Right lobe of liver (tissue), 6 donors: ENCODE results near the gene TAMM41. TPM values are rescaled to one million over a fixed set of nuclear protein-coding genes. Genes with fewer than 3 reads are reported as not detected.

Source experiments
- ATAC-seq, 4 donors: fragments of 200-7000 bp; cut with Tn5 transposase; one replicate each; pipeline ENCODE4 v1.9.1; 2020; ENCODE audit warnings: mild to moderate bottlenecking in 4 of 4, moderate library complexity in 4 of 4
- DNase-seq, 3 donors: peaks; one replicate each; pipeline ENCODE4 v3.0.0-alpha.2; 2020
- H3K27ac ChIP-seq, 3 donors: fragments of 200-600 bp; one replicate each; pipeline ENCODE4 v1.8.0; 2022
- H3K27me3 ChIP-seq, 2 donors: fragments of 200-600 bp; one replicate each; pipeline ENCODE4 v1.8.0; 2022
- H3K36me3 ChIP-seq, 4 donors: fragments of 200-600 bp; sonication (generic) in 1 of 4; one replicate each; pipeline versions ENCODE4 v1.5.1 to v1.8.0; 2017 to 2022; ENCODE audit warnings: control low read depth in 1 of 4
- H3K4me1 ChIP-seq, 4 donors: fragments of 200-600 bp; sonication (generic) in 1 of 4; one replicate each; pipeline versions ENCODE4 v1.5.1 to v1.8.0; 2017 to 2022; ENCODE audit warnings: control low read depth in 1 of 4
- H3K4me3 ChIP-seq, 3 donors: fragments of 200-600 bp; one replicate each; pipeline ENCODE4 v1.8.0; 2022
- H3K9me3 ChIP-seq, 4 donors: fragments of 200-600 bp; sonication (generic) in 1 of 4; one replicate each; pipeline versions ENCODE4 v1.5.1 to v1.8.0; 2017 to 2022; ENCODE audit warnings: control low read depth in 1 of 4
- POLR2A ChIP-seq: fragments of 450-650 bp; IDR thresholded peaks from one replicate; pipeline ENCODE4 v1.6.1; 2017; ENCODE audit warnings: antibody characterized with exemption, mild to moderate bottlenecking
- WGBS: methylation state at CpG from one replicate; pipeline ENCODE4 v1.1.6; 2018; ENCODE audit warnings: low coverage, low lambda C conversion rate; ENCODE audit not compliant: insufficient coverage; ENCODE audit errors: missing lambda C conversion rate; 5-methylcytosine and 5-hydroxymethylcytosine counted together
- intact Hi-C, 2 donors: fragments of 100-400 bp; cut with DNase I; formaldehyde crosslinking; loops; one replicate each; pipeline versions ENCODE4 v1.11.2 to v1.14.1; 2022
- total RNA-seq, 6 experiments: library from RNA; depleted of rRNA in 2 of 6; stranded (reverse); fragments of >200 nt in 2 of 6; fragmentation: NEBNext Ultra II Directional in 3 of 6; extraction: Animal tissue kit (Norgen Biotek cat#: 25700) in 3 of 6; gene quantifications; one replicate each; pipeline versions ENCODE4 v1.1.0 to v1.2.4, GENCODE V29; 2016 to 2023
- TF ChIP-seq, protein P1 (sequence below), 4 donors: fragments of 200-600 bp in 3 of 4; fragments of 450-650 bp in 1 of 4; IDR thresholded peaks; one replicate each; pipeline versions ENCODE4 v1.5.1 to v1.8.0; 2016 to 2022; ENCODE audit warnings: antibody characterized with exemption in 4 of 4, mild to moderate bottlenecking in 2 of 4
- donor health status: DM: no; HTN: yes; CAD: no.
- donor health status: DM: no; HTN: no; CAD: no.
- donor health status: DM: no; HTN: no; CAD: no.
- donor health status: DM: no; HTN: yes; CAD: no.
- donor health status: DM: no; HTN: yes; CAD: no.

TAMM41 gene
- total RNA-seq, 6 experiments from 2014 or later = 4.5 to 8.3 (median 7.0) TPM

DNA sequence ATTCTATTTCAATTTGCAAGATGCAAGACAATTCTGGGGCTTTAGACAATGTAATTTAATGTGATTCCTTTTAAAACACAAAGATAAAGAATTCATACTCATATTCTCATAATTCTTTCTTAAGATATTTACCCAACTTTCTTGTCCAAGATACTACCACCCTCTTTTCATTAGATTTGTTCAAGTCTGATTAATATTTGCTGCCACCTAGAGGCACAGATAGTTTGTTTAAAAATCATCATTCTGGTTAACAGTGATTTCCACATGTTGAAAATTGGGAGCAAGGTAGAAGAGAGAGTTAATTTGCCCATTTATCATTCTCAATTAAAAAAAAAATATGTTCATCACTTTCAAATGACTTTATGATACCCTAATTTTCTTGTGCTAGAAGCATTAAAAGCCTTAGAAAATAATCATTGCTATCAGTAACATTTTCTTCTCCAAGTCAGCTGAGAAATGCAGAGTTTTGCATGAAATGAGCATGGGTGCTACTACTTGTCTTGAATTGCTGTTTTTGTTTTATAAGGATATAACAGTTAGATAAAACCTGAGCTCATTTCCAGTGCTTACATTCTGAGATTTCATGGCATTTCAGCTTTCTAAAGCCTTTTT lies 11.6 kb downstream of the TAMM41 start:
- intact Hi-C loops = no loop called here
- peaks cover 0 to 31% (median 6%) of the 10 kb centered on the region in 4 donors for H3K36me3 ChIP-seq
- H3K4me1 ChIP-seq = peaks cover 0 to 9% (median 3%) of the 10 kb centered on the region in 4 donors
- peak in 2 of 4 donors; percentile 48 to 51 for ATAC-seq
- TF ChIP-seq, protein P1, sequence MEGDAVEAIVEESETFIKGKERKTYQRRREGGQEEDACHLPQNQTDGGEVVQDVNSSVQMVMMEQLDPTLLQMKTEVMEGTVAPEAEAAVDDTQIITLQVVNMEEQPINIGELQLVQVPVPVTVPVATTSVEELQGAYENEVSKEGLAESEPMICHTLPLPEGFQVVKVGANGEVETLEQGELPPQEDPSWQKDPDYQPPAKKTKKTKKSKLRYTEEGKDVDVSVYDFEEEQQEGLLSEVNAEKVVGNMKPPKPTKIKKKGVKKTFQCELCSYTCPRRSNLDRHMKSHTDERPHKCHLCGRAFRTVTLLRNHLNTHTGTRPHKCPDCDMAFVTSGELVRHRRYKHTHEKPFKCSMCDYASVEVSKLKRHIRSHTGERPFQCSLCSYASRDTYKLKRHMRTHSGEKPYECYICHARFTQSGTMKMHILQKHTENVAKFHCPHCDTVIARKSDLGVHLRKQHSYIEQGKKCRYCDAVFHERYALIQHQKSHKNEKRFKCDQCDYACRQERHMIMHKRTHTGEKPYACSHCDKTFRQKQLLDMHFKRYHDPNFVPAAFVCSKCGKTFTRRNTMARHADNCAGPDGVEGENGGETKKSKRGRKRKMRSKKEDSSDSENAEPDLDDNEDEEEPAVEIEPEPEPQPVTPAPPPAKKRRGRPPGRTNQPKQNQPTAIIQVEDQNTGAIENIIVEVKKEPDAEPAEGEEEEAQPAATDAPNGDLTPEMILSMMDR (IDR thresholded peaks at IDR 0.05) = peak; percentile 30 to 58 (median 53)
- no peak for TF ChIP-seq POLR2A
- H3K9me3 ChIP-seq = no peaks in the 10 kb centered on the region
- no peaks in the 10 kb centered on the region for H3K27me3 ChIP-seq
- H3K27ac ChIP-seq = no peak overlapping the region
- no peak for DNase-seq
- no peak overlapping the region for H3K4me3 ChIP-seq

DNA sequence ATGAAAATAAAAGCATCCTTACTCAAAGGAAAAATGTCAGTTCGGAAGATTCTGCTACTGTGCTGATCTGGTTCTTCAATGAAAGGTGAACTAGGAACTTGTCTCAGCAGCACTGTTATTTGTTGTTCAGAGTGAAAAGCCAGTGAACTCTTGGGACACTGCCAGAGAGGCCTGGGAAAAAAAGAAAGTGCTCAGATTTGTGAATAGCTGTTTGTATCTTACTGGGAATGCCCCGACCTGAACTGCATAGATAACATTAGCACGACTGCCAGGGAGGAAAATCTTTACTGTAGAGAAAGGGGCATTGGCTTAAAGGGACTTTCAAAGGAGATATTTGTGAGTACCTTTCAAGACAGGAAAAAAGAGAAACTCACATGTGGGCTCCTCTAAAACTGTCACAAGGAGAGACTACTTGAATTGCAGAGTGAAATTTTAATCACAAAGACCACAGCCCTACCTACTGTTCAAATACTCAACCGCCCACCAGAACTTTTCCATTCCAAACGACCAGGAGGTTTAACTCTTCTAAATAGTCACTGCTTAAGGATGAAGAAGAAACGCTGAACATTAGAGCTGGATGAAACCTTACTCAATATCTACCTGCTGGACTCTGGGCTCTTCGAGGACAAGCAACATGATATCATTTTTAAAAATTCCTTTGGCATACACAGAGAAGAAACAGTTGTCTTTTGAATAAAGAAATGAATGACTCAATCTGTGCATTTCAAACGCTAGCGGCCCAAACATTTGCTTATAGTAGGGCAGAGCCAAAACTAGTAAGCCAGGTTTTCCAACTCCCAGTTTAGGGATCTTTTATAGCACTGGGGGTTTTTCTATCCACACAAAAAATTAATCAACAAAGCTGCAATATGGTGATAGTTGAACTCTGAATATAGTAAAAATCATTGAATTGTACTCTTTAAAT lies 13.4 kb downstream of the TAMM41 start:
- WGBS = 37% methylated on average over 9 of the region's 9 CpGs
- intact Hi-C loops = no loop called here
- Histone ChIP-seq H3K27ac (no peak overlapping the region), H3K36me3 (peaks cover 0 to 39% (median 3%) of the 10 kb centered on the region in 4 donors), H3K27me3 (no peaks in the 10 kb centered on the region), H3K4me3 (no peak overlapping the region), H3K4me1 (peaks cover 0 to 9% (median 3%) of the 10 kb centered on the region in 4 donors), H3K9me3 (no peaks in the 10 kb centered on the region)
- TF ChIP-seq POLR2A = no peak
- TF ChIP-seq, protein P1 (IDR thresholded peaks at IDR 0.05) = no peak
- ATAC-seq = peak; percentile 93 to 97 (median 95)
- peak in 2 of 3 donors; percentile 41 to 81 for DNase-seq

DNA sequence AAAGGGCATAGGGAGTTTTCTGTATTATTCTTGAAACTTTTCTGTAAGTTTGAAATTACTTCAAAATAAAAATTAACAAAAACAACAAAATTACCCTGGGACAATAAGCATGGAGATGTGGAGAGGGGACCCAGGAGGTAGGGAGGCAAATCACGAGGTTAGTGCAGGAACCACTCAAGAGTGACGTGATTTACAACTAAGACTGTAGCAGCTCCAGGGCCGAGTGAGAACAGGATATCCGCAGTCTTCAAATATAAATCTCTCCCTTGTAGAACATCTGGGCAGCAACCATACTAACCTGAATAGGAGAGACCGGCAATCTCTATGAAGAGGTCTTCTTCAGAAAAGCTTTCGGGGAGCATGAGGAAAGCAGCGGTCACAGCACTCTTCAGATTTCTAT lies 17.3 kb downstream of the TAMM41 start:
- ATAC-seq = no peak
- TF ChIP-seq, protein P1 (IDR thresholded peaks at IDR 0.05) = no peak
- no peak for TF ChIP-seq POLR2A
- no peak for DNase-seq
- Histone ChIP-seq H3K36me3 (peaks cover 0 to 44% (median 6%) of the 10 kb centered on the region in 4 donors), H3K4me1 (peaks cover 0 to 9% (median 3%) of the 10 kb centered on the region in 4 donors), H3K9me3 (no peaks in the 10 kb centered on the region), H3K27ac (no peak overlapping the region), H3K4me3 (no peak overlapping the region), H3K27me3 (no peaks in the 10 kb centered on the region)
- WGBS = 92% methylated on average over 7 of the region's 7 CpGs
- intact Hi-C loops = no loop called here

DNA sequence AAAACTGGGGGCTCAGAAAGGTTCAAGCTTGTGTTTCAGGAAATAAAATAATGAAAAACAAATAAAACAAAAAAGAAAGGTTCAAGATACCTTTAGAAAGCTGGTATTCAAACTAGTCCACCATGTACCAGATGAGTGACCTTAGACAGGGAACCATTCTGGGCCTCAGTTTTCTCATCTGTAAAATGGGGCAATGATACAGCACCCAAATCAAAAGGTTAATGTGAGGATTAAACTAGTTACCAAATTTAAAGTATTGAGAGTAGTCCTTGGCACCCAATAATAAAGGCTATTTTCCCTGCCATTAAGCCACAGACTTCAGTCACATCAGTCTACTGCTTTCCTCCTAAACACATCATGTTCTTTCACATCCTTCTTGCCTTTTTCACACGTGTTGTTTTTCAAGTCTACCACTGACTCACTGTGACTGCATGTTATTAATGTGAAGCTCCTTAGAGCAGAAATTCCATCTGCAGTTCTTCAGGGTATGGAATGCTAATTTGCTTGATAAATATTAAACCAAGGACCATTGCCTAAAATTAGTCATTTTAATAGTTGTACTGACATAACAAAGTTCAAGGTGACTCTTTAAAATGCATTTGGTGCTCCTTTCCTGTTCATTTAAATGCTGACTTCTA lies 19.9 kb downstream of the TAMM41 start:
- no peaks in the 10 kb centered on the region for H3K4me1 ChIP-seq
- WGBS = 88% methylated on average over 1 of the region's 1 CpG
- H3K36me3 ChIP-seq = peaks cover 0 to 47% (median 9%) of the 10 kb centered on the region in 4 donors
- H3K27ac ChIP-seq = no peak overlapping the region
- no peaks in the 10 kb centered on the region for H3K27me3 ChIP-seq
- ATAC-seq (no peak), DNase-seq (no peak)
- no peaks in the 10 kb centered on the region for H3K9me3 ChIP-seq
- TF ChIP-seq POLR2A = no peak
- TF ChIP-seq, protein P1 (IDR thresholded peaks at IDR 0.05) = no peak
- H3K4me3 ChIP-seq = no peak overlapping the region
- intact Hi-C loops = no loop called here
